ENCODE data around the gene NRP2. TPM values are rescaled to one million over a fixed set of nuclear protein-coding genes. Genes with fewer than 3 reads are reported as not detected.

NRP2 gene
- total RNA-seq, 6 donors from 2014 or later = 61.4 to 99.4 (median 71.8) TPM

DNA sequence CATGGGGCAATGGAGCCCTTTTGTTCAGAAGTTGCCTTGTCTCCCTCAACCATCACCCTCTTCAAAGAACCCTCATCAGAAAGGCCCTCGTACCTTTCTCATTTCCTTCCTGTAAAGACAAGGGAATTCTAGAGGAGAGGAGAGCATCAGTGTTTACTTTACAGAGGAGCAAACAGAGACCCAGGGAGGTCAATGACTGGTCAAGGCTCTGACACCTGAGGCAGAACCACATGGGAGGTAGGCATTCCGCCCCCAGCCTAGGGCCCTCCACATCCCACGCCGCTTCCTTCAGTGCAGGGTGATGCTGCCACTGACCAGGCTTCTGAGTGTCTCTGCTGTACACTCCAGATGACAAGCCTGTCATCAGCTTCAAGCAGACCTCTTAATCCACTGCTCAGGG, 104.7 kb downstream of the NRP2 start:
- ATAC-seq (ENCODE audit: low FRiP score in 2 of 2) (peak in 1 of 2 donors; percentile 74), DNase-seq (no peak)
- H3K27me3 ChIP-seq = no peaks in the 10 kb centered on the region
- no peak overlapping the region for H3K4me3 ChIP-seq
- H3K4me1 ChIP-seq = peaks cover 6 to 31% (median 16%) of the 10 kb centered on the region in 4 donors
- peak overlapping the region in 3 of 4 donors; percentile 19 to 68 (median 65) for H3K27ac ChIP-seq
- no peaks in the 10 kb centered on the region for H3K9me3 ChIP-seq
- 63 to 82% methylated on average over 3 to 4 of the region's 4 CpGs for WGBS, 2 donors
- no peaks in the 10 kb centered on the region for H3K36me3 ChIP-seq
- no peak for TF ChIP-seq POLR2A (IDR thresholded peaks at IDR 0.05)
- no peak for TF ChIP-seq EP300 (IDR thresholded peaks at IDR 0.05)
- no peak for TF ChIP-seq POLR2AphosphoS5 (IDR thresholded peaks at IDR 0.05)
- TF ChIP-seq, protein P1, sequence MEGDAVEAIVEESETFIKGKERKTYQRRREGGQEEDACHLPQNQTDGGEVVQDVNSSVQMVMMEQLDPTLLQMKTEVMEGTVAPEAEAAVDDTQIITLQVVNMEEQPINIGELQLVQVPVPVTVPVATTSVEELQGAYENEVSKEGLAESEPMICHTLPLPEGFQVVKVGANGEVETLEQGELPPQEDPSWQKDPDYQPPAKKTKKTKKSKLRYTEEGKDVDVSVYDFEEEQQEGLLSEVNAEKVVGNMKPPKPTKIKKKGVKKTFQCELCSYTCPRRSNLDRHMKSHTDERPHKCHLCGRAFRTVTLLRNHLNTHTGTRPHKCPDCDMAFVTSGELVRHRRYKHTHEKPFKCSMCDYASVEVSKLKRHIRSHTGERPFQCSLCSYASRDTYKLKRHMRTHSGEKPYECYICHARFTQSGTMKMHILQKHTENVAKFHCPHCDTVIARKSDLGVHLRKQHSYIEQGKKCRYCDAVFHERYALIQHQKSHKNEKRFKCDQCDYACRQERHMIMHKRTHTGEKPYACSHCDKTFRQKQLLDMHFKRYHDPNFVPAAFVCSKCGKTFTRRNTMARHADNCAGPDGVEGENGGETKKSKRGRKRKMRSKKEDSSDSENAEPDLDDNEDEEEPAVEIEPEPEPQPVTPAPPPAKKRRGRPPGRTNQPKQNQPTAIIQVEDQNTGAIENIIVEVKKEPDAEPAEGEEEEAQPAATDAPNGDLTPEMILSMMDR (IDR thresholded peaks at IDR 0.05) = no peak

DNA sequence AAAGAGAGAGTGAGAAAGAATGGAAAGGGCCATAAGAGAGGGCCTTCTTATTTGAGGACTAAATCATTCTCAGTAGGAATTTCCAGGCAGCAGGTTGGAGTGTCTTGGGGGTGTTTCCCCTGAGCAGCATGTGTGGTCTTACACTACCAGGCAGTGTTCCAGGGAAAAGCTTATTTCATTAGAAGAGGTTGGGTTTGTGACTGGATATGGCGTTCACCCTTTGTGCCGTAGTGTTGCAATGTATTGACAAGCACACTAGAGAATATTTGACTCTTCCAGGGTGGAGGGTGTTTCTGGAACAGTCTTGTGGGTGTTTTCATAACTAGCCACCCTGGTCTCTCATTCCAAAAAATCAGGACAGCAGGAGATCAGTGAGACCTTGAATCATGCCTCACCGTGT, 105.5 kb downstream of the NRP2 start:
- Histone ChIP-seq H3K4me3 (no peak overlapping the region), H3K36me3 (no peaks in the 10 kb centered on the region), H3K27ac (peak overlapping the region in 2 of 4 donors; percentile 65 to 68), H3K4me1 (peaks cover 6 to 31% (median 13%) of the 10 kb centered on the region in 4 donors), H3K9me3 (no peaks in the 10 kb centered on the region), H3K27me3 (no peaks in the 10 kb centered on the region)
- 61 to 75% methylated on average over 3 of the region's 3 CpGs for whole genome bisulfite sequencing, 2 donors
- DNase-seq (peak in 1 of 2 donors; percentile 66), ATAC-seq (ENCODE audit: low FRiP score in 2 of 2) (peak; percentile 37 to 76)
- TF ChIP-seq POLR2AphosphoS5 (IDR thresholded peaks at IDR 0.05) = no peak
- TF ChIP-seq EP300 (IDR thresholded peaks at IDR 0.05) = peak in 2 of 4 donors; percentile 53 to 73
- TF ChIP-seq, protein P1 (IDR thresholded peaks at IDR 0.05) = no peak

DNA sequence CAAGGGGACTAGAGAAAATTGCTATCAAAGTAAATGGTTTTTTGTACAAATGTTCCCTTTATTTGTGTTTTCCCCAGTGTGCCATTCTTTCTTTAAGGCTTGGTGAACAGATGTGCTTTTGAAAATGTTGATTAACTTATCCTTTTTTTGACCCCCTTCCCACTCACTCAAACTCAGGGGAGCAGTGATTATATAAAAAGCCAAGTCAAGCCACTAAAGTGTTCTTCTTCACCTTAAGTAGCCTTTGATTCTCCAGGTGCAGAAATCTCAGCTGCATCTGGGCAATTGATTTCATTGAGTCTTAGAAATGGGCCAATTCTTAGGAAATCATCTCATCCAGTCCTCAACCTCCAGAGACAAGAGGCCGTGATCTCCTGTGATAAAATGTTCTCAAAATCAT, 107.6 kb downstream of the NRP2 start:
- no peaks in the 10 kb centered on the region for H3K27me3 ChIP-seq
- no peak overlapping the region for H3K27ac ChIP-seq
- 92 to 97% methylated on average over 1 of the region's 1 CpG for WGBS, 2 donors
- H3K9me3 ChIP-seq = no peaks in the 10 kb centered on the region
- H3K4me1 ChIP-seq = peaks cover 6 to 30% (median 13%) of the 10 kb centered on the region in 4 donors
- ATAC-seq (ENCODE audit: low FRiP score in 2 of 2) (no peak), DNase-seq (no peak)
- peaks cover 0 to 11% (median 6%) of the 10 kb centered on the region in 4 donors for H3K36me3 ChIP-seq
- TF ChIP-seq POLR2A (IDR thresholded peaks at IDR 0.05) (no peak), POLR2AphosphoS5 (IDR thresholded peaks at IDR 0.05) (no peak), EP300 (IDR thresholded peaks at IDR 0.05) (no peak)
- TF ChIP-seq, protein P1 (IDR thresholded peaks at IDR 0.05) = no peak
- no peak overlapping the region for H3K4me3 ChIP-seq

DNA sequence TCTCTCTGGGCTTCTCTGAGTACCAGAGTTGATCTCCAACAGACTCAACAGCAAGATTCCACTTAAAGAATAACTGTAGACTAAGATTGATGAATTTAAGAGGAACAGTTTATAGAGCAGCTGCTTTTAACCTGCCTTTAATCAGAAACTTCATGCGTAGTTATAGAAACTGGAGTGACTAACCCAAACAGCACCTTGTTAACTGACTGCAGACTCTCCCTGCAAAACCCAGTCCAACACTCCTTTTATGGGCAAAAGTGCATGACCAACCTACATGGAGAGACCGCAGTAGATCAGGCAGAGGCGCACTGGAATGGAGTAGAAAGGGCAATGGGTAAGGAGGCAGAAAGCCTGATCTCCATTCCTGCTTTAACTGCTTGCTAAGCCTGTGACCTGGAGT, 110.6 kb downstream of the NRP2 start:
- H3K9me3 ChIP-seq = no peaks in the 10 kb centered on the region

More for the DNA sequence above, 110.6 kb downstream of the NRP2 start:
- Histone ChIP-seq H3K36me3 (peaks cover 0 to 26% (median 15%) of the 10 kb centered on the region in 4 donors), H3K27me3 (no peaks in the 10 kb centered on the region), H3K27ac (no peak overlapping the region), H3K4me3 (no peak overlapping the region), H3K4me1 (peaks cover 0 to 7% (median 0%) of the 10 kb centered on the region in 4 donors)
- DNase-seq (no peak), ATAC-seq (ENCODE audit: low FRiP score in 2 of 2) (no peak)
- 80 to 81% methylated on average over 3 of the region's 3 CpGs for WGBS, 2 donors
- TF ChIP-seq POLR2A (IDR thresholded peaks at IDR 0.05) (no peak), EP300 (IDR thresholded peaks at IDR 0.05) (no peak), POLR2AphosphoS5 (IDR thresholded peaks at IDR 0.05) (no peak)
- TF ChIP-seq, protein P1 (IDR thresholded peaks at IDR 0.05) = no peak

All from upper lobe of left lung (tissue), 6 donors.